Ascending aorta (tissue), 2 donors: ENCODE results near the gene VASN. TPM values are rescaled to one million over a fixed set of nuclear protein-coding genes. Genes with fewer than 3 reads are reported as not detected.

Experiments
- DNase-seq, 2 donors: peaks; one replicate each; pipeline ENCODE4 v3.0.0-alpha.2; 2019; ENCODE audit warnings: low spot score in 2 of 2
- H3K27ac ChIP-seq, 2 donors: fragments of 200-600 bp; sonication (generic); one replicate each; pipeline ENCODE4 v1.5.1; 2016 to 2017; ENCODE audit warnings: mild to moderate bottlenecking in 1 of 2
- H3K27me3 ChIP-seq: fragments of 200-600 bp; sonication (generic); one replicate; pipeline ENCODE4 v1.5.1; 2017
- H3K36me3 ChIP-seq, 2 donors: fragments of 200-600 bp; sonication (generic); one replicate each; pipeline ENCODE4 v1.5.1; 2016
- H3K4me1 ChIP-seq, 2 donors: fragments of 200-600 bp; sonication (generic); one replicate each; pipeline ENCODE4 v1.5.1; 2016 to 2017; ENCODE audit warnings: mild to moderate bottlenecking in 1 of 2
- H3K4me3 ChIP-seq, 2 donors: fragments of 200-600 bp; sonication (generic); one replicate each; pipeline ENCODE4 v1.5.1; 2016 to 2017; ENCODE audit warnings: mild to moderate bottlenecking in 1 of 2
- H3K9me3 ChIP-seq, 2 donors: fragments of 200-600 bp; sonication (generic); one replicate each; pipeline ENCODE4 v1.5.1; 2016
- intact Hi-C: fragments of 100-400 bp; cut with DNase I; formaldehyde crosslinking; loops from one replicate; pipeline ENCODE4 v1.15.1; 2023
- total RNA-seq: library from RNA; depleted of rRNA; stranded (reverse); fragments of >200 nt; gene quantifications from one replicate; pipeline ENCODE4 v1.1.0, GENCODE V29; 2016
- TF ChIP-seq, protein P1 (sequence below), 3 experiments: fragments of 200-600 bp in 2 of 3; fragments of 450-650 bp in 1 of 3; sonication (generic) in 2 of 3; IDR thresholded peaks; one replicate each; pipeline ENCODE4 v1.5.1; 2016 to 2019; ENCODE audit warnings: antibody characterized with exemption in 3 of 3, mild to moderate bottlenecking in 1 of 3, moderate library complexity in 1 of 3

VASN gene
- 218 TPM for total RNA-seq

DNA sequence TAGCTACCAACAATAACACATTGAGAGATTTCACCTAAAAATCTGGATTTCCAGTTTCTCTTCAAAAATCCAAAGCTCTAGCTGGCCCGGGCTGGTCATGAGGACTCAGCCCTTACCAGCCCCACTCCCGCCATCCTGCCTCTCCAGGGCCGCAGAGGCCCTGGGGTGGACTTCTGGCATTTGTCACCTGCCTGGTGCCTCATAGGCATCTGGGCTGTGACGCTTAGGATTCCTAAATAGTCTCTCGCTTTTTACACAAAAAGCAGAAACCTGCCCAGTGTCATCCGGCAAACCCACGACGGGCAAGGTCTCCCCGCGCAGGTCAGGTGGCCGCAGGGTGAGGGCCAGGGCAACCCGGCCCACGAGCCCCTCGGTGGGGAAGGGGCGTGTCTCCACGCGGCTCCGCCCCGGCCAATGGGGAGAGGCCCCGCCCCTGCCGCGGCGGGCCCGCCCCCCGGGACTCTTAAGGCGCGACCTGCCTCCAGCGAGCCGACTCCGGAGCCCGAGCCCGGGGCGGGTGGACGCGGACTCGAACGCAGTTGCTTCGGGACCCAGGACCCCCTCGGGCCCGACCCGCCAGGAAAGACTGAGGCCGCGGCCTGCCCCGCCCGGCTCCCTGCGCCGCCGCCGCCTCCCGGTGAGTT lies at the start of gene VASN:
TSS of gene VASN (plus strand) at position 492 of the 644 bp plus-strand sequence. CDS start 9,030 bp downstream, outside the sequence.
- Histone ChIP-seq H3K9me3 (no peaks in the 10 kb centered on the region), H3K27me3 (no peaks in the 10 kb centered on the region), H3K36me3 (no peaks in the 10 kb centered on the region), H3K4me3 (peak within 1 kb of the TSS; percentile 64 to 81), H3K27ac (peak within 1 kb of the TSS; percentile 94 to 99), H3K4me1 (peaks cover 22 to 57% of the 10 kb centered on the region in 2 donors)
- TF ChIP-seq, protein P1, sequence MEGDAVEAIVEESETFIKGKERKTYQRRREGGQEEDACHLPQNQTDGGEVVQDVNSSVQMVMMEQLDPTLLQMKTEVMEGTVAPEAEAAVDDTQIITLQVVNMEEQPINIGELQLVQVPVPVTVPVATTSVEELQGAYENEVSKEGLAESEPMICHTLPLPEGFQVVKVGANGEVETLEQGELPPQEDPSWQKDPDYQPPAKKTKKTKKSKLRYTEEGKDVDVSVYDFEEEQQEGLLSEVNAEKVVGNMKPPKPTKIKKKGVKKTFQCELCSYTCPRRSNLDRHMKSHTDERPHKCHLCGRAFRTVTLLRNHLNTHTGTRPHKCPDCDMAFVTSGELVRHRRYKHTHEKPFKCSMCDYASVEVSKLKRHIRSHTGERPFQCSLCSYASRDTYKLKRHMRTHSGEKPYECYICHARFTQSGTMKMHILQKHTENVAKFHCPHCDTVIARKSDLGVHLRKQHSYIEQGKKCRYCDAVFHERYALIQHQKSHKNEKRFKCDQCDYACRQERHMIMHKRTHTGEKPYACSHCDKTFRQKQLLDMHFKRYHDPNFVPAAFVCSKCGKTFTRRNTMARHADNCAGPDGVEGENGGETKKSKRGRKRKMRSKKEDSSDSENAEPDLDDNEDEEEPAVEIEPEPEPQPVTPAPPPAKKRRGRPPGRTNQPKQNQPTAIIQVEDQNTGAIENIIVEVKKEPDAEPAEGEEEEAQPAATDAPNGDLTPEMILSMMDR (IDR thresholded peaks at IDR 0.05), result no peak
- peak in 1 of 2 donors; percentile 91 for DNase-seq
- intact Hi-C loops, result loop anchor here (1.0 kb wide), 2 partner anchors 17 to 20 kb away; partner anchors contain the start of gene PAM16

DNA sequence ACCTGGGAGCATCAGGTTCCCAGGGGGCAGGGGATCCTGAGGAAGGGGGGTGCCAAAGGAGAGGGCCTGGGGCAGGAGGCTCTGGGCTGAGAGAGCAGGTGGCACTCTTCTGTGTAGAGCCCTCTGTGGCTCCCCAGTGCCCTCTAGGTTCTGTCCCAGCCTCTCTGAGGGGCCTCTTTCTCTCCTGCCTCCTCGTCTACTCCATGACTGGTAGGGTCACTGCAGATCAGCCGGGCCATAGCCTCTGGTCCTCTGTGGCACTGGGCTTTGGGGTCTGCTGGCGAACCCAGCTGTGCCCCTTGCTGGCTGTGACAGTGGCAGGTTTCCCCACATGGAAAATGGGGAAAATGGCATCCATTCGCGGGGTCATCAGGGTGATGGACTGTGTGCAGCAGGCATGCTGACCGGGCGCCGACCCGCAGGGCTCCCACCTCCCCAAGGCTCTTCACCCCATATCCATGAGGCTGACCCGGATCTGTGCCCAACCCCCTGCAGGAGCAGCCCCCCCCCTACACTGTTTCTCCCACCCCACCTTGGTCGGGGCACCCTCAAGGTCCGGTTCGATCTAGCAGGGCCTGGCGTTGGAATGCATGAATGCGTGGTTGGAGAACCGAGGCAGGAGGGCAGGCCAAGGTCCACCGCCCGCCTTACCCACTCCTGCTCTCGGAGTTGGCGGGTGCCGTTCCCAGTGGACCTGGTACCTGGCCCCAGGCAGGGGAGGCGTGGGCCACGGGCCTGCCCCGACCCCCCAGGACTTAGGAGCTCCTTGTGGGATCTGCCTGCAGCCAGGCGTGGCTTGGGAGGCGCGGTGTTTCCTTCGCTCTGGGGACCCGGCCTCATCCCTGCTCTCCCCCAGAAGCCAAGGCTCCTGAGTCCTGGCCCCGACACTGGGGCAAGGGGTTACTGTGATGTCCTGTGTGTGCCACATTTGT lies 49.3 kb upstream of the VASN start:
- TF ChIP-seq, protein P1 (IDR thresholded peaks at IDR 0.05), result no peak
- Histone ChIP-seq H3K4me3 (peak overlapping the region in 1 of 2 donors; percentile 46), H3K4me1 (peaks cover 65 to 83% of the 10 kb centered on the region in 2 donors), H3K27ac (peak overlapping the region; percentile 93 to 94), H3K27me3 (no peaks in the 10 kb centered on the region), H3K9me3 (no peaks in the 10 kb centered on the region), H3K36me3 (no peaks in the 10 kb centered on the region)
- no peak for DNase-seq
- intact Hi-C loops, result loop anchor here (10.0 kb wide), 1 partner anchor 378 kb away; no protein-coding TSS in a partner anchor

DNA sequence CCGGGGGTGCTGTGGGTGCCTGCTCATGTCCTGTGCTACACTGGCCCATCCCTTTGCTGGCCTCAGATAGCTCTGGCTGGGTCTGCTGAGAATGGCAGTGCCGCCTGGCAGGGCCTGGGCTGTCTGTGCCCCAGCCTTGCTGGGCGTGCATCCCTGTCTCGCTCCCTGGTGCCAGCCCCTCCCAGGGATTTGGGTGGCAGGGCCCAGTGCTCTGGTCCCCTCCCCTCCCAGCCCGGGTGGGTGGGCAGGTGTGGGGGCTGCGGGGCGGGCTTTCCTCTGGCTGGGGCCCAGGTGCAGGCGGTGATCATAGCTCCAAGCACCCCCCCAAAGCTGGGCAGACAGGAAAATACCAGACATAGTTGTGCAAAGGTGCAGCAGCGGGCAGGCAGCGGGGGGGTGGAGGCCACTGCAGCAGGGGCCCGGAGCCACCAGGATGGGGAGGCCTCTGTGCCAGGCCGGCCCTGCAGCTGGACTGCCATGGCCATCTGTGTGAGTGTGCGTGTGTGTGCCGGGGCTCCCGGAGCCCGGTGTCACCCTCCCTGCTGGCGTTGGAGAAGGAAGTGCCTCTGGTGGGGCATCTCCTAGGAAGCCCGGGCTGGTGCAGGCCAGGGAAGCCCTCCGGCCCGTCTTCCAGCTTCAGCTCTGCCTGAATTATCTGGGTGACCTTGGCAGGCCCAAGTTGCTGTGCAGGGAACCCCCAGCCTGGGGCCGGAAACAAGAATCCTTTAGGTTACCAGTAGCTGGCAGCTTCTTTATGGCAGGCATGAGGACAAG lies 48.4 kb upstream of the VASN start:
- Histone ChIP-seq H3K4me3 (peak overlapping the region in 1 of 2 donors; percentile 46), H3K9me3 (no peaks in the 10 kb centered on the region), H3K36me3 (no peaks in the 10 kb centered on the region), H3K27ac (peak overlapping the region; percentile 93 to 94), H3K27me3 (no peaks in the 10 kb centered on the region), H3K4me1 (peaks cover 66 to 83% of the 10 kb centered on the region in 2 donors)
- DNase-seq, result no peak
- TF ChIP-seq, protein P1 (IDR thresholded peaks at IDR 0.05), result no peak
- intact Hi-C loops, result loop anchor here (10.0 kb wide), 1 partner anchor 378 kb away; no protein-coding TSS in a partner anchor

DNA sequence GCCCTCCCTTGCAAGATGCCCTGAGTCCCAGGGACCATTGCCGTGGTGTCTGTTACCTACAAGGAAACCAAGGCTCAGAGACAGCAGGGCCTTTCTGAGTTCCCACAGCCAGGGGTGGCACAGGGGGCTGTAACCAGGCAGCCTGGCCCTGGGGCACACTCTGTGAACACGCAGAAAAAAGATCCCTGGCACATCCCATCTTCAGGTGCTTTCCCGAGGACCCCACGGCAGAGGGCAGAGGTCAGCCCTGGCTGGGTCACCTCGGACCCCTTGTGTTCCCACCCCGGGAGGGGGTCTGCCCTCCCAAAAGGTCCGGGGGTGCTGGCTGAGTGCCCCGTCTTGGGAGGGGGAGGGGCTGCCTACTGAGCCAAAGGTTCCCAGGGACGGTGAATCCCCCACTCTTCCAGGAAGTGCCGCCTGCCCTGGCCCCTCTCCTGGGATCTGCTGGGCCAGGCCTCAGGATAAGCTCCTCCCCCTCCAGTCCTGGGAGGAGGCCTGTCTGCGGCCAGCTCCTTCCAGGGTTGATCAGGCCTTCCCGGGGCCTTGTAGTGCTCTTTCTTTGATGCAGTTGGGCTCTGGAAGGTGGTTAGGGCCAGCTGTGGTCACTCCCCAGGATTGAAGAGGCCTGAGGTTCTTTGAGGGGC lies 47.7 kb upstream of the VASN start:
- Histone ChIP-seq H3K4me3 (peak overlapping the region in 1 of 2 donors; percentile 46), H3K36me3 (no peaks in the 10 kb centered on the region), H3K27ac (peak overlapping the region; percentile 93 to 94), H3K4me1 (peaks cover 66 to 84% of the 10 kb centered on the region in 2 donors), H3K9me3 (no peaks in the 10 kb centered on the region), H3K27me3 (no peaks in the 10 kb centered on the region)
- DNase-seq, result peak in 1 of 2 donors; percentile 85
- intact Hi-C loops, result loop anchor here (2.0 to 10.0 kb wide), 2 partner anchors 13 to 379 kb away; no protein-coding TSS in a partner anchor
- TF ChIP-seq, protein P1 (IDR thresholded peaks at IDR 0.05), result no peak
